SK-N-SH (cell line): ENCODE measurements around the gene DDA1. TPM values are rescaled to one million over a fixed set of nuclear protein-coding genes. Genes with fewer than 3 reads are reported as not detected.
A peak's percentile ranks its signal among the peaks of the same experiment; 100 is the strongest.

Experiments used
- CTCF ChIA-PET: fragments of 300-600, 350-600 bp; formaldehyde crosslinking; extraction: SDS; loops from one replicate; lab custom pipeline; 2021; lab: Yijun Ruan, JAX
- POLR2A ChIA-PET: fragments of 350-600 bp; sonication (Branson Sonifier 250); formaldehyde crosslinking; extraction: SDS; loops from one replicate; lab custom pipeline; 2020; ENCODE audit warnings: antibody characterized with exemption, inconsistent platforms; lab: Yijun Ruan, JAX
- DNase-seq: peaks from one replicate; pipeline ENCODE4 v3.0.0; 2012
- H2AFZ ChIP-seq: fragments of 200-600 bp; sonication (generic); 2 replicates; pipeline ENCODE4 v1.8.1; 2016; ENCODE audit warnings: antibody characterized with exemption, mild to moderate bottlenecking, low read depth
- H3F3A ChIP-seq: fragments of 200-600 bp; sonication (generic); replicated peaks from 2 replicates; pipeline ENCODE3; 2016; ENCODE audit warnings: antibody characterized with exemption, mild to moderate bottlenecking; ENCODE audit not compliant: insufficient read depth
- H3K27ac ChIP-seq, 2 experiments: fragments of 200-500 bp in 1 of 2; fragments of 200-600 bp in 1 of 2; sonication (Bioruptor generic) in 1 of 2; sonication (generic), shearing (Covaris generic) in 1 of 2; 2 replicates each; pipeline versions ENCODE4 v1.5.1 to v1.6.1; 2014 to 2016; ENCODE audit warnings: low read depth in 2 of 2, inconsistent platforms in 1 of 2, low read length in 1 of 2, mild to moderate bottlenecking in 1 of 2, mixed read lengths in 1 of 2
- H3K27me3 ChIP-seq: fragments of 200-600 bp; sonication (generic), shearing (Covaris generic); 2 replicates; pipeline ENCODE4 v1.6.1; 2016; ENCODE audit warnings: mixed run types; ENCODE audit not compliant: insufficient read depth
- H3K36me3 ChIP-seq, 2 experiments: fragments of 200-500 bp in 1 of 2; fragments of 200-600 bp in 1 of 2; sonication (Bioruptor generic) in 1 of 2; sonication (generic) in 1 of 2; replicated peaks in 1 of 2; 2 replicates each; pipeline versions ENCODE3 to v1.5.1; 2014 to 2016; ENCODE audit warnings: low read length in 1 of 2, mild to moderate bottlenecking in 1 of 2; ENCODE audit not compliant: insufficient read depth in 2 of 2, control insufficient read depth in 1 of 2
- H3K4me1 ChIP-seq, 2 experiments: fragments of 200-500 bp in 1 of 2; fragments of 200-600 bp in 1 of 2; sonication (Bioruptor generic) in 1 of 2; sonication (generic), shearing (Covaris generic) in 1 of 2; 2 replicates each; pipeline versions ENCODE4 v1.5.1 to v1.6.1; 2014 to 2016; ENCODE audit warnings: low read depth in 1 of 2, low read length in 1 of 2, mixed run types in 1 of 2; ENCODE audit not compliant: insufficient read depth in 2 of 2, control insufficient read depth in 1 of 2
- H3K4me2 ChIP-seq: fragments of 200-600 bp; sonication (generic), shearing (Covaris generic); 2 replicates; pipeline ENCODE4 v1.6.1; 2017; ENCODE audit warnings: mixed run types
- H3K4me3 ChIP-seq, 2 experiments: fragments of 200-500 bp in 1 of 2; fragments of 200-600 bp in 1 of 2; sonication (Bioruptor generic) in 1 of 2; sonication (generic), shearing (Covaris generic) in 1 of 2; 2 replicates each; pipeline versions ENCODE4 v1.5.1 to v1.8.1; 2014 to 2016; ENCODE audit warnings: low read depth in 2 of 2, inconsistent platforms in 1 of 2, low read length in 1 of 2, mild to moderate bottlenecking in 1 of 2, mixed read lengths in 1 of 2, moderate library complexity in 1 of 2
- H3K79me2 ChIP-seq: fragments of 200-600 bp; sonication (generic); 2 replicates; pipeline ENCODE4 v1.8.1; 2017; ENCODE audit warnings: mild to moderate bottlenecking; ENCODE audit not compliant: insufficient read depth
- H3K9ac ChIP-seq: fragments of 200-600 bp; sonication (generic); 2 replicates; pipeline ENCODE4 v1.6.1; 2017; ENCODE audit warnings: mixed run types
- H3K9me2 ChIP-seq: fragments of 200-600 bp; sonication (generic); 2 replicates; pipeline ENCODE4 v1.6.1; 2017; ENCODE audit warnings: mixed run types
- H3K9me3 ChIP-seq: fragments of 200-600 bp; sonication (generic); 2 replicates; pipeline ENCODE4 v1.6.1; 2017; ENCODE audit warnings: mixed run types, mild to moderate bottlenecking, moderate library complexity
- H4K20me1 ChIP-seq: fragments of 200-600 bp; sonication (generic); 2 replicates; pipeline ENCODE4 v1.6.1; 2017; ENCODE audit warnings: mild to moderate bottlenecking, mixed run types; ENCODE audit not compliant: insufficient read depth
- ELF1 ChIP-seq: IDR thresholded peaks from 2 replicates; pipeline ENCODE4 v1.4.0; 2012
- EZH2phosphoT487 ChIP-seq: fragments of 200-600 bp; sonication (generic); IDR thresholded peaks from 2 replicates; pipeline ENCODE4 v1.6.1; 2017; ENCODE audit warnings: low read depth, mixed run types, mild to moderate bottlenecking, antibody characterized with exemption, moderate library complexity, borderline replicate concordance
- GABPA ChIP-seq: IDR thresholded peaks from 2 replicates; pipeline ENCODE4 v1.4.0; 2012; ENCODE audit warnings: low read depth, mild to moderate bottlenecking
- NFIC ChIP-seq: IDR thresholded peaks from 2 replicates; pipeline ENCODE4 v1.4.0; 2012; ENCODE audit warnings: borderline replicate concordance
- NRF1 ChIP-seq: IDR thresholded peaks from 2 replicates; pipeline ENCODE4 v1.6.1; 2012; ENCODE audit warnings: low read depth, mild to moderate bottlenecking, low read length
- PBX3 ChIP-seq: IDR thresholded peaks from 2 replicates; pipeline ENCODE4; 2012
- RCOR1 ChIP-seq: fragments of 150-350 bp; IDR thresholded peaks from 2 replicates; pipeline ENCODE4 v1.6.1; 2017; ENCODE audit warnings: antibody characterized with exemption, low read length
- SIN3A ChIP-seq: IDR thresholded peaks from 2 replicates; pipeline ENCODE4 v1.6.1; 2012; ENCODE audit warnings: low read depth, mild to moderate bottlenecking, low read length, moderate library complexity, borderline replicate concordance
- SMC3 ChIP-seq: IDR thresholded peaks from 2 replicates; pipeline ENCODE4 v1.6.1; 2012; ENCODE audit warnings: low read depth, low read length, improper control_type of control experiment
- TCF12 ChIP-seq: IDR thresholded peaks from 2 replicates; pipeline ENCODE4 v1.4.0; 2012
- YY1 ChIP-seq: IDR thresholded peaks from 2 replicates; pipeline ENCODE4 v1.4.0; 2012; ENCODE audit warnings: low read depth, mild to moderate bottlenecking
- ZBTB33 ChIP-seq: IDR thresholded peaks from 2 replicates; pipeline ENCODE4 v1.4.0; 2012; ENCODE audit warnings: low read depth, borderline replicate concordance
- WGBS: methylation state at CpG from one replicate; pipeline ENCODE4 v1.1.6; 2017; ENCODE audit warnings: low lambda C conversion rate; 5-methylcytosine and 5-hydroxymethylcytosine counted together
- polyA plus RNA-seq, 3 experiments: library from polyadenylated mRNA; depleted of rRNA; stranded (reverse); fragments of >200 nt; gene quantifications; 2 replicates each; pipeline ENCODE4 v1.2.3, GENCODE V29; 2012
- TF ChIP-seq, protein P1 (sequence below): IDR thresholded peaks from 2 replicates; pipeline ENCODE4 v1.4.0; 2012; ENCODE audit warnings: low read depth, borderline replicate concordance
- TF ChIP-seq, protein P2 (sequence below): fragments of 150-350 bp; IDR thresholded peaks from 2 replicates; pipeline ENCODE4 v1.6.1; 2016; ENCODE audit warnings: mild to moderate bottlenecking, low read depth, low read length
- TF ChIP-seq, protein P3 (sequence below): IDR thresholded peaks from 2 replicates; pipeline ENCODE4 v1.4.0; 2012; ENCODE audit warnings: low read depth

The DDA1 gene
- polyA plus RNA-seq, 1 of the 3 experiments (the other 2 are of a cell fraction): 135 TPM

GRCh38 chr19:17338433-17339078 lies 29.2 kb downstream of the DDA1 start:
- no peak for DNase-seq
- TF ChIP-seq NRF1 (no peak), ELF1 (no peak), SIN3A (no peak)
- TF ChIP-seq, protein P1, sequence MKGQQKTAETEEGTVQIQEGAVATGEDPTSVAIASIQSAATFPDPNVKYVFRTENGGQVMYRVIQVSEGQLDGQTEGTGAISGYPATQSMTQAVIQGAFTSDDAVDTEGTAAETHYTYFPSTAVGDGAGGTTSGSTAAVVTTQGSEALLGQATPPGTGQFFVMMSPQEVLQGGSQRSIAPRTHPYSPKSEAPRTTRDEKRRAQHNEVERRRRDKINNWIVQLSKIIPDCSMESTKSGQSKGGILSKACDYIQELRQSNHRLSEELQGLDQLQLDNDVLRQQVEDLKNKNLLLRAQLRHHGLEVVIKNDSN: no peak
- TF ChIP-seq, protein P2, sequence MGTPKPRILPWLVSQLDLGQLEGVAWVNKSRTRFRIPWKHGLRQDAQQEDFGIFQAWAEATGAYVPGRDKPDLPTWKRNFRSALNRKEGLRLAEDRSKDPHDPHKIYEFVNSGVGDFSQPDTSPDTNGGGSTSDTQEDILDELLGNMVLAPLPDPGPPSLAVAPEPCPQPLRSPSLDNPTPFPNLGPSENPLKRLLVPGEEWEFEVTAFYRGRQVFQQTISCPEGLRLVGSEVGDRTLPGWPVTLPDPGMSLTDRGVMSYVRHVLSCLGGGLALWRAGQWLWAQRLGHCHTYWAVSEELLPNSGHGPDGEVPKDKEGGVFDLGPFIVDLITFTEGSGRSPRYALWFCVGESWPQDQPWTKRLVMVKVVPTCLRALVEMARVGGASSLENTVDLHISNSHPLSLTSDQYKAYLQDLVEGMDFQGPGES: no peak
- H3F3A ChIP-seq: peaks cover 6% of the 10 kb centered on the region
- H3K9me3 ChIP-seq: no peaks in the 10 kb centered on the region
- peaks cover 0 to 7% of the 10 kb centered on the region in 2 experiments for H3K36me3 ChIP-seq
- H3K27ac ChIP-seq: no peak overlapping the region
- peaks cover 8% of the 10 kb centered on the region; the same call in 1 of the 2 replicates for H3K79me2 ChIP-seq
- H3K27me3 ChIP-seq: no peaks in the 10 kb centered on the region
- no peaks in the 10 kb centered on the region for H4K20me1 ChIP-seq
- H3K9me2 ChIP-seq: no peaks in the 10 kb centered on the region
- peaks cover 0 to 16% of the 10 kb centered on the region in 2 experiments; a peak in 1 of 4 replicates for H3K4me1 ChIP-seq
- WGBS: 85% methylated on average over 21 of the region's 30 CpGs
- H3K4me2 ChIP-seq: peak overlapping the region; percentile 94
- CTCF ChIA-PET: interaction anchor here (3.0 kb wide), 1 partner anchor 47 kb away, joined by 12 read pairs; no protein-coding TSS in a partner anchor
- POLR2A ChIA-PET: interaction anchor here (0.6 kb wide), 1 partner anchor 32 kb away, joined by 4 read pairs; no protein-coding TSS in a partner anchor
- H3K4me3 ChIP-seq: peak overlapping the region; percentile 91 to 99
- peak overlapping the region; percentile 57; the same call in 1 of the 2 replicates for H2AFZ ChIP-seq
- H3K9ac ChIP-seq: peak overlapping the region; percentile 62; the same call in 1 of the 2 replicates

DNA sequence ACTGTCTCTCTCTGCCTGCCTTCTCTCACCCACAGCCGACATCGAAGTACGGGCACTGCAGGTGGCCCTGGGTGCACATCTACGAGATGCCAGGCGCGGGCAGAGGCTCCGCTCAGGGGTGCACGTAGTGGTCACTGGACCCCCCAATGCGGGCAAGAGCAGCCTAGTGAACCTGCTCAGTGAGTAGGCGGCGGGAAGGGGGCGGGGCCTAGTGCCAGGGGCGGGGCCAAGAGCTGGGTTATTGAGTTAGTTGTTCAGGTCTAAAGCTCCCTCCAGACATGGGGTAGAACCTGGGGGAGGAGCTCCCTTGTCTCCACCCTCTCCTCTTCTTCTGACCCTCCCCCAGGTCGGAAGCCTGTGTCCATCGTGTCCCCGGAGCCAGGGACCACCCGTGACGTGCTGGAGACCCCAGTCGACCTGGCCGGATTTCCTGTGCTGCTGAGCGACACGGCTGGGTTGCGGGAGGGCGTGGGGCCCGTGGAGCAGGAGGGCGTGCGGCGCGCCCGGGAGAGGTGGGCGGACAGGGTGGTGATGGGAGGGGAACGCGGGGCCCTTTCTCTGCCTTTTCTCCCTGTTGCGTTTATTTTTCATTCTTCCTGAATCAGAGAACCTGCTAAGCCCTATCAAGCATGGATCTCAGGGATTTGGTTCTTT lies 29.9 kb downstream of the DDA1 start:
- Histone ChIP-seq H3K27ac (no peak overlapping the region), H3K9ac (no peak overlapping the region), H3K4me1 (peaks cover 0 to 13% of the 10 kb centered on the region in 2 experiments; a peak in 1 of 4 replicates), H2AFZ (no peak overlapping the region), H4K20me1 (no peaks in the 10 kb centered on the region), H3K9me2 (no peaks in the 10 kb centered on the region), H3K4me2 (no peak overlapping the region), H3K4me3 (no peak overlapping the region), H3F3A (peaks cover 6% of the 10 kb centered on the region), H3K36me3 (peaks cover 0 to 7% of the 10 kb centered on the region in 2 experiments), H3K9me3 (no peaks in the 10 kb centered on the region), H3K79me2 (peaks cover 8% of the 10 kb centered on the region; the same call in 1 of the 2 replicates), H3K27me3 (no peaks in the 10 kb centered on the region)
- peak; percentile 63 for DNase-seq
- WGBS: 91% methylated on average over 34 of the region's 34 CpGs
- ChIA-PET POLR2A (no interaction called here), CTCF (interaction anchor here (3.0 kb wide), 1 partner anchor 47 kb away, joined by 12 read pairs; no protein-coding TSS in a partner anchor)
- TF ChIP-seq, protein P2: no peak
- TF ChIP-seq SIN3A: no peak
- no peak for TF ChIP-seq PBX3
- TF ChIP-seq EZH2phosphoT487: no peak
- no peak for TF ChIP-seq RCOR1
- TF ChIP-seq SMC3: no peak
- no peak for TF ChIP-seq GABPA
- TF ChIP-seq YY1: no peak
- no peak for TF ChIP-seq ELF1
- TF ChIP-seq, protein P3, sequence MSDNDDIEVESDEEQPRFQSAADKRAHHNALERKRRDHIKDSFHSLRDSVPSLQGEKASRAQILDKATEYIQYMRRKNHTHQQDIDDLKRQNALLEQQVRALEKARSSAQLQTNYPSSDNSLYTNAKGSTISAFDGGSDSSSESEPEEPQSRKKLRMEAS: no peak
- no peak for TF ChIP-seq NFIC
- TF ChIP-seq ZBTB33: no peak
- no peak for TF ChIP-seq TCF12
